HepG2 (cell line): ENCODE measurements around the gene TYMP. TPM values are rescaled to one million over a fixed set of nuclear protein-coding genes. Genes with fewer than 3 reads are reported as not detected.

ENCODE experiments used
- ARID2 ChIP-seq: sonication (generic); formaldehyde crosslinking; IDR thresholded peaks from 2 replicates; pipeline ENCODE4 v1.8.1; 2022; ENCODE audit warnings: mild to moderate bottlenecking, missing genetic modification reagents, borderline replicate concordance
- CBX2 ChIP-seq, 2 experiments: fragments of 200-600 bp in 1 of 2; sonication (generic); formaldehyde crosslinking in 1 of 2; IDR thresholded peaks; 2 replicates each; pipeline versions ENCODE4 v1.7.0 to v1.8.1; 2018 to 2022; ENCODE audit warnings: low read depth in 2 of 2, low read length in 1 of 2, mild to moderate bottlenecking in 1 of 2, missing genetic modification reagents in 1 of 2
- FOXK2 ChIP-seq: fragments of 450-650 bp; IDR thresholded peaks from 2 replicates; pipeline ENCODE4 v1.6.1; 2016
- HOXA7 ChIP-seq: sonication (generic); formaldehyde crosslinking; IDR thresholded peaks from 2 replicates; pipeline ENCODE4 v1.8.1; 2022; ENCODE audit warnings: mild to moderate bottlenecking, missing genetic modification reagents, moderate library complexity
- LCORL ChIP-seq, 2 experiments: fragments of 450-650 bp in 1 of 2; sonication (generic) in 1 of 2; formaldehyde crosslinking in 1 of 2; IDR thresholded peaks; 2 replicates each; pipeline versions ENCODE4 v1.5.0 to v1.6.1; 2017 to 2020; ENCODE audit warnings: antibody characterized with exemption in 1 of 2, missing genetic modification reagents in 1 of 2
- MAFG ChIP-seq: sonication (generic); formaldehyde crosslinking; IDR thresholded peaks from 2 replicates; pipeline ENCODE4 v1.5.1; 2020; ENCODE audit warnings: mild to moderate bottlenecking, missing genetic modification reagents
- NAIF1 ChIP-seq: sonication (generic); formaldehyde crosslinking; IDR thresholded peaks from 2 replicates; pipeline ENCODE4 v1.5.0; 2020; ENCODE audit warnings: mild to moderate bottlenecking, missing genetic modification reagents, borderline replicate concordance
- PLRG1 ChIP-seq: fragments of 450-650 bp; conservative IDR thresholded peaks from 2 replicates; pipeline ENCODE4 v1.6.1; 2016
- RNF2 ChIP-seq: fragments of 450-650 bp; conservative IDR thresholded peaks from 2 replicates; pipeline ENCODE4 v1.6.1; 2016; ENCODE audit warnings: low read depth
- XRCC5 ChIP-seq: fragments of 200-400 bp; formaldehyde crosslinking; optimal IDR thresholded peaks from 2 replicates; pipeline ENCODE3; 2017; ENCODE audit warnings: mild to moderate bottlenecking, low read length
- ZC3H4 ChIP-seq: sonication (generic); formaldehyde crosslinking; IDR thresholded peaks from 2 replicates; pipeline ENCODE4 v1.4.0; 2020; ENCODE audit warnings: missing genetic modification reagents, borderline replicate concordance
- ZNF101 ChIP-seq: sonication (generic); formaldehyde crosslinking; IDR thresholded peaks from 2 replicates; pipeline ENCODE4 v1.4.0; 2020; ENCODE audit warnings: mild to moderate bottlenecking, low read depth, missing genetic modification reagents, borderline replicate concordance
- ZNF121 ChIP-seq: sonication (generic); formaldehyde crosslinking; IDR thresholded peaks from 2 replicates; pipeline ENCODE4 v1.5.0; 2020; ENCODE audit warnings: mild to moderate bottlenecking, missing genetic modification reagents
- ZNF3 ChIP-seq: IDR thresholded peaks from 2 replicates; pipeline ENCODE4 v1.7.0; 2017; ENCODE audit warnings: inconsistent platforms
- ZNF317 ChIP-seq: sonication (generic); formaldehyde crosslinking; IDR thresholded peaks from 2 replicates; pipeline ENCODE4 v1.5.0; 2020; ENCODE audit warnings: mild to moderate bottlenecking, missing genetic modification reagents
- ZNF333 ChIP-seq: sonication (generic); formaldehyde crosslinking; IDR thresholded peaks from 2 replicates; pipeline ENCODE4 v1.4.0; 2020; ENCODE audit warnings: mild to moderate bottlenecking, missing genetic modification reagents, borderline replicate concordance
- polyA plus RNA-seq, 8 experiments: library from polyadenylated mRNA; depleted of rRNA in 3 of 8; stranded (reverse) in 7 of 8; unstranded in 1 of 8; fragments of >200 nt; fragmentation: Illumina TruSeq in 4 of 8; extraction: Trizol in 4 of 8; gene quantifications; 2 replicates each; pipeline versions ENCODE4 v1.2.1 to v1.2.3, GENCODE V29; 2011 to 2016; ENCODE audit warnings: low read depth in 4 of 8, missing spikeins in 1 of 8, mixed read lengths in 1 of 8; ENCODE audit not compliant: insufficient read depth in 1 of 8
- total RNA-seq, 5 experiments: library from RNA; depleted of rRNA; stranded (reverse); fragments of >200 nt; fragmentation: Illumina TruSeq; extraction: Trizol; gene quantifications; 2 replicates each; pipeline ENCODE4 v1.2.3, GENCODE V29; 2016; ENCODE audit warnings: low read depth in 1 of 5
- TF ChIP-seq, protein P1 (sequence below): sonication (generic); formaldehyde crosslinking; IDR thresholded peaks from 2 replicates; pipeline ENCODE4 v1.5.0; 2020; ENCODE audit warnings: missing genetic modification reagents
- TF ChIP-seq, protein P2 (sequence below): sonication (generic); formaldehyde crosslinking; IDR thresholded peaks from 2 replicates; pipeline ENCODE4 v1.5.1; 2020; ENCODE audit warnings: missing genetic modification reagents, mild to moderate bottlenecking, borderline replicate concordance
- TF ChIP-seq, protein P3 (sequence below): sonication (generic); formaldehyde crosslinking; IDR thresholded peaks from 2 replicates; pipeline ENCODE4 v1.8.1; 2023; ENCODE audit warnings: mild to moderate bottlenecking, moderate library complexity, missing genetic modification reagents
- TF ChIP-seq, protein P4 (sequence below): sonication (generic); formaldehyde crosslinking; IDR thresholded peaks from 2 replicates; pipeline ENCODE4 v1.4.0; 2020; ENCODE audit warnings: missing genetic modification reagents
- TF ChIP-seq, protein P5 (sequence below): sonication (generic); formaldehyde crosslinking; IDR thresholded peaks from 2 replicates; pipeline ENCODE4 v1.4.0; 2020; ENCODE audit warnings: missing genetic modification reagents
- TF ChIP-seq, protein P6 (sequence below): IDR thresholded peaks from 2 replicates; pipeline ENCODE4 v1.6.1; 2016; ENCODE audit warnings: missing genetic modification reagents, missing compliant biosample characterization

Gene TYMP
- total and polyA plus RNA-seq, 2 of the 13 experiments (the other 11 are each of a cell fraction or from before 2014, with no cell fraction given), result 3.9 to 4.3 TPM

DNA sequence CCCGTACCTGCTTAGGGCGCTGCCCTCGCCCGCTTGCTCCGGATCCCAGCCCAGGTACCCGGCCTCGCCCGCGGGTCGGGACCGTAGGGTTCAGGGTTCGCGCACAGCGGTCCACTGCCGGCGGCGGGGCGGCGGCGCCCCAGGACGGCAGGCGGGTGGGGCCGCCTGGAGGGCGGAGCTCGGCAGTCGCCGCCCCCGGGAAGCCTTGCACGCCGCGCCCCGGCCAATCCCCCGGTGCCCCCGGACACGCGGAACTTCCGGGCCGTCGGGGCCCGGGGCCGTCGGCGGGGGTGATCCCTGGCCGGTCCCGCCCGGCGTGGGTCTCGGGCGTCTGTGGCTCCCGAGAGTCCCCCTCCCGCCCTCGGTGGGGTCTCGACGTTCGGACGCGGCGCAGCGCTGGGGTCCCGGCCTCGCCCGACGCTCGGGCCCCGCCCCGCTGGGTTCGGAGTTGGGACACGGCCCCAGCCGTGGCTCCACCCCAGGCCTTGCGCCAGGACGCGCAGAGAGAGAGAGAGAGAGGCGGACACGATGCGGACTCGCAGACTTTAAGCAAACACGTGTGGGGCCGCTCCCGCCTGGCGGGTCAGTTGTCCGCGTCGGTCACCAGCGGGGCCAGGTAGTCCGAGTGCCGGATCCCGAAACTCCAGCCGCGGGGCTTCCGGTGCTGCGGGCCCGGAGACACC, at the start of gene TYMP (continued):
- TF ChIP-seq, protein P1, sequence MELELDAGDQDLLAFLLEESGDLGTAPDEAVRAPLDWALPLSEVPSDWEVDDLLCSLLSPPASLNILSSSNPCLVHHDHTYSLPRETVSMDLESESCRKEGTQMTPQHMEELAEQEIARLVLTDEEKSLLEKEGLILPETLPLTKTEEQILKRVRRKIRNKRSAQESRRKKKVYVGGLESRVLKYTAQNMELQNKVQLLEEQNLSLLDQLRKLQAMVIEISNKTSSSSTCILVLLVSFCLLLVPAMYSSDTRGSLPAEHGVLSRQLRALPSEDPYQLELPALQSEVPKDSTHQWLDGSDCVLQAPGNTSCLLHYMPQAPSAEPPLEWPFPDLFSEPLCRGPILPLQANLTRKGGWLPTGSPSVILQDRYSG (CRISPR knock-in tag), result peak; percentile 19; the same call in 1 of the 2 replicates
- no peak for TF ChIP-seq CBX2 (IDR thresholded peaks at IDR 0.05; ENCODE audit: low read depth, low read length)
- no peak for TF ChIP-seq CBX2 (CRISPR knock-in tag; IDR thresholded peaks at IDR 0.05; ENCODE audit: low read depth)
- TF ChIP-seq ARID2, result no peak
- TF ChIP-seq, protein P2, sequence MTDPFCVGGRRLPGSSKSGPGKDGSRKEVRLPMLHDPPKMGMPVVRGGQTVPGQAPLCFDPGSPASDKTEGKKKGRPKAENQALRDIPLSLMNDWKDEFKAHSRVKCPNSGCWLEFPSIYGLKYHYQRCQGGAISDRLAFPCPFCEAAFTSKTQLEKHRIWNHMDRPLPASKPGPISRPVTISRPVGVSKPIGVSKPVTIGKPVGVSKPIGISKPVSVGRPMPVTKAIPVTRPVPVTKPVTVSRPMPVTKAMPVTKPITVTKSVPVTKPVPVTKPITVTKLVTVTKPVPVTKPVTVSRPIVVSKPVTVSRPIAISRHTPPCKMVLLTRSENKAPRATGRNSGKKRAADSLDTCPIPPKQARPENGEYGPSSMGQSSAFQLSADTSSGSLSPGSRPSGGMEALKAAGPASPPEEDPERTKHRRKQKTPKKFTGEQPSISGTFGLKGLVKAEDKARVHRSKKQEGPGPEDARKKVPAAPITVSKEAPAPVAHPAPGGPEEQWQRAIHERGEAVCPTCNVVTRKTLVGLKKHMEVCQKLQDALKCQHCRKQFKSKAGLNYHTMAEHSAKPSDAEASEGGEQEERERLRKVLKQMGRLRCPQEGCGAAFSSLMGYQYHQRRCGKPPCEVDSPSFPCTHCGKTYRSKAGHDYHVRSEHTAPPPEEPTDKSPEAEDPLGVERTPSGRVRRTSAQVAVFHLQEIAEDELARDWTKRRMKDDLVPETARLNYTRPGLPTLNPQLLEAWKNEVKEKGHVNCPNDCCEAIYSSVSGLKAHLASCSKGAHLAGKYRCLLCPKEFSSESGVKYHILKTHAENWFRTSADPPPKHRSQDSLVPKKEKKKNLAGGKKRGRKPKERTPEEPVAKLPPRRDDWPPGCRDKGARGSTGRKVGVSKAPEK, result no peak
- TF ChIP-seq PLRG1, result no peak
- TF ChIP-seq, protein P3, sequence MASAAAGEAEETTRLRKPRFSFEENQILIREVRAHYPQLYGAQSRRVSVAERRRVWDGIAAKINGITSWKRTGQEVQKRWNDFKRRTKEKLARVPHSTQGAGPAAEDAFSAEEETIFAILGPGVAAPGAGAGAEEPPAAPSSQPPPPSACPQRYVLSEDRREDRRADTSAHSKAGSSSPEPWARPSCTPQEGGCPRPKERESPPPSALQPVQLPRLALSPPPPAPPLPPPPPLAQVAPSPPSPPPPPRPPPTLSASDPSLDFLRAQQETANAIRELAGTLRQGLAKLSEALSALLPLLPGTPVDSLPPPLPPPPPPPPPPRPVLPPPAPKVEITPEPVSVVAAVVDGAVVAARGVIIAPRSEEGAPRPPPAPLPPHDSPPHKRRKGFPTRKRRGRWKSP (CRISPR knock-in tag), result peak; percentile 88
- TF ChIP-seq, protein P4, sequence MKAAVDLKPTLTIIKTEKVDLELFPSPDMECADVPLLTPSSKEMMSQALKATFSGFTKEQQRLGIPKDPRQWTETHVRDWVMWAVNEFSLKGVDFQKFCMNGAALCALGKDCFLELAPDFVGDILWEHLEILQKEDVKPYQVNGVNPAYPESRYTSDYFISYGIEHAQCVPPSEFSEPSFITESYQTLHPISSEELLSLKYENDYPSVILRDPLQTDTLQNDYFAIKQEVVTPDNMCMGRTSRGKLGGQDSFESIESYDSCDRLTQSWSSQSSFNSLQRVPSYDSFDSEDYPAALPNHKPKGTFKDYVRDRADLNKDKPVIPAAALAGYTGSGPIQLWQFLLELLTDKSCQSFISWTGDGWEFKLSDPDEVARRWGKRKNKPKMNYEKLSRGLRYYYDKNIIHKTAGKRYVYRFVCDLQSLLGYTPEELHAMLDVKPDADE, result no peak; the same call in 1 of the 2 replicates
- peak; percentile 94 for TF ChIP-seq ZNF121 (CRISPR knock-in tag)
- TF ChIP-seq ZNF317 (CRISPR knock-in tag), result peak; percentile 70; the same call in 1 of the 2 replicates
- TF ChIP-seq, protein P5, sequence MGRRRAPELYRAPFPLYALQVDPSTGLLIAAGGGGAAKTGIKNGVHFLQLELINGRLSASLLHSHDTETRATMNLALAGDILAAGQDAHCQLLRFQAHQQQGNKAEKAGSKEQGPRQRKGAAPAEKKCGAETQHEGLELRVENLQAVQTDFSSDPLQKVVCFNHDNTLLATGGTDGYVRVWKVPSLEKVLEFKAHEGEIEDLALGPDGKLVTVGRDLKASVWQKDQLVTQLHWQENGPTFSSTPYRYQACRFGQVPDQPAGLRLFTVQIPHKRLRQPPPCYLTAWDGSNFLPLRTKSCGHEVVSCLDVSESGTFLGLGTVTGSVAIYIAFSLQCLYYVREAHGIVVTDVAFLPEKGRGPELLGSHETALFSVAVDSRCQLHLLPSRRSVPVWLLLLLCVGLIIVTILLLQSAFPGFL, result peak; percentile 83; the same call in 1 of the 2 replicates
- TF ChIP-seq NAIF1 (CRISPR knock-in tag), result peak; percentile 56; the same call in 1 of the 2 replicates
- TF ChIP-seq LCORL (IDR thresholded peaks at IDR 0.05), result no peak
- peak; percentile 61; the same call in 1 of the 2 replicates for TF ChIP-seq LCORL (CRISPR knock-in tag; IDR thresholded peaks at IDR 0.05)
- TF ChIP-seq XRCC5, result peak; percentile 31
- TF ChIP-seq RNF2, result peak; percentile 43; the same call in 1 of the 2 replicates
- TF ChIP-seq, protein P6, sequence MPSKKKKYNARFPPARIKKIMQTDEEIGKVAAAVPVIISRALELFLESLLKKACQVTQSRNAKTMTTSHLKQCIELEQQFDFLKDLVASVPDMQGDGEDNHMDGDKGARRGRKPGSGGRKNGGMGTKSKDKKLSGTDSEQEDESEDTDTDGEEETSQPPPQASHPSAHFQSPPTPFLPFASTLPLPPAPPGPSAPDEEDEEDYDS (CRISPR knock-in tag), result peak; percentile 42
- TF ChIP-seq ZNF333 (CRISPR knock-in tag), result 0 out of 2 replicates have a peak, but pooled peaks have one; percentile 24
- 0 out of 2 replicates have a peak, but pooled peaks have one; percentile 41 for TF ChIP-seq ZNF101 (CRISPR knock-in tag)
- no peak for TF ChIP-seq ZNF3 (CRISPR knock-in tag)
- TF ChIP-seq MAFG, result no peak
- TF ChIP-seq HOXA7 (CRISPR knock-in tag), result no peak
- peak; percentile 60; the same call in 1 of the 2 replicates for TF ChIP-seq ZC3H4 (CRISPR knock-in tag)
- TF ChIP-seq FOXK2, result no peak
